Smooth muscle cell (in vitro differentiated cells): ENCODE results near the gene MLKL. TPM values are rescaled to one million over a fixed set of nuclear protein-coding genes. Genes with fewer than 3 reads are reported as not detected.
"Not testable (repeated sequence)": the region's sequence is repeated elsewhere in the genome, so short reads cannot be mapped to it uniquely, and the experiment has no call there.

Source experiments
- DNase-seq: peaks from one replicate; lab custom pipeline; 2025; ENCODE audit not compliant: unreplicated experiment; lab: John Stamatoyannopoulos, UW
- H2AFZ ChIP-seq: fragments of 200-600 bp; sonication (generic); 2 replicates; pipeline ENCODE4 v1.6.0; 2016; ENCODE audit warnings: antibody characterized with exemption, low read depth, mild to moderate bottlenecking
- H3F3A ChIP-seq: fragments of 200-600 bp; sonication (generic); 2 replicates; pipeline ENCODE4 v1.6.0; 2017; ENCODE audit warnings: antibody characterized with exemption, low read depth
- H3K27ac ChIP-seq: fragments of 200-600 bp; sonication (generic); 2 replicates; pipeline ENCODE4 v1.5.1; 2016; ENCODE audit warnings: low read depth, mild to moderate bottlenecking
- H3K27me3 ChIP-seq: fragments of 200-600 bp; sonication (generic); 2 replicates; pipeline ENCODE4 v1.6.1; 2016; ENCODE audit warnings: low read depth, mild to moderate bottlenecking
- H3K36me3 ChIP-seq: fragments of 200-600 bp; sonication (generic); 2 replicates; pipeline ENCODE4 v1.5.1; 2016; ENCODE audit warnings: low read depth
- H3K4me1 ChIP-seq: fragments of 200-600 bp; sonication (generic); 2 replicates; pipeline ENCODE4 v1.5.1; 2016; ENCODE audit warnings: low read depth
- H3K4me2 ChIP-seq: fragments of 200-600 bp; sonication (generic); 2 replicates; pipeline ENCODE4 v1.6.0; 2016; ENCODE audit warnings: mild to moderate bottlenecking
- H3K4me3 ChIP-seq: fragments of 200-600 bp; sonication (generic); 2 replicates; pipeline ENCODE4 v1.5.1; 2016; ENCODE audit warnings: mild to moderate bottlenecking
- H3K79me2 ChIP-seq: fragments of 200-600 bp; sonication (generic); 2 replicates; pipeline ENCODE4 v1.6.0; 2016; ENCODE audit warnings: low read depth, mild to moderate bottlenecking
- H3K9ac ChIP-seq: fragments of 200-600 bp; sonication (generic); 2 replicates; pipeline ENCODE4 v1.6.0; 2016; ENCODE audit warnings: low read depth
- H3K9me3 ChIP-seq: fragments of 200-600 bp; sonication (generic); replicated peaks from 2 replicates; pipeline ENCODE4 v1.5.1; 2016; ENCODE audit warnings: low read depth
- H4K20me1 ChIP-seq: fragments of 200-600 bp; sonication (generic); 2 replicates; pipeline ENCODE4 v1.6.0; 2016; ENCODE audit warnings: low read depth
- CTCF ChIP-seq: fragments of 200-600 bp; sonication (generic); IDR thresholded peaks from 2 replicates; pipeline ENCODE4 v1.5.1; 2017; ENCODE audit warnings: borderline replicate concordance, mild to moderate bottlenecking, antibody characterized with exemption; ENCODE audit not compliant: insufficient read depth, poor library complexity, severe bottlenecking
- WGBS: methylation state at CpG from one replicate; pipeline ENCODE4 v1.1.7; 2016; ENCODE audit warnings: low lambda C conversion rate; 5-methylcytosine and 5-hydroxymethylcytosine counted together
- polyA plus RNA-seq: library from polyadenylated mRNA; unstranded; fragments of >200 nt; fragmentation: Nextera tagmentation; extraction: Ambion mirVana; gene quantifications from 2 replicates; pipeline ENCODE4 v1.2.1, GENCODE V29; 2016
- total RNA-seq: library from RNA; depleted of rRNA; stranded (reverse); fragments of >200 nt; gene quantifications from 2 replicates; pipeline ENCODE4 v1.2.3, GENCODE V29; 2014

MLKL gene
- total and polyA plus RNA-seq, 2 experiments from 2014 or later: 4.3 to 4.6 TPM

GRCh38 chr16:74673876-74674275, 26.8 kb downstream of the MLKL start:
- Histone ChIP-seq H3K27me3 (no peaks in the 10 kb centered on the region), H3K9ac (no peak overlapping the region), H3F3A (no peaks in the 10 kb centered on the region), H3K27ac (no peak overlapping the region), H3K4me3 (no peak overlapping the region), H4K20me1 (no peaks in the 10 kb centered on the region), H3K4me1 (no peaks in the 10 kb centered on the region), H2AFZ (no peak overlapping the region), H3K9me3 (no peaks in the 10 kb centered on the region), H3K36me3 (no peaks in the 10 kb centered on the region), H3K79me2 (no peaks in the 10 kb centered on the region), H3K4me2 (no peak overlapping the region)
- no peak for TF ChIP-seq CTCF
- no peak for DNase-seq
- 92% methylated on average over 3 of the region's 3 CpGs for WGBS

- not testable (repeated sequence) for H4K20me1 ChIP-seq
- WGBS: 99% methylated on average over 10 of the region's 10 CpGs
Measured at GRCh38 chr16:74668877-74669276, 31.8 kb downstream of the MLKL start.

GRCh38 chr16:74667255-74667700, 33.4 kb downstream of the MLKL start:
- no peaks in the 10 kb centered on the region for H3K36me3 ChIP-seq
- H3K27ac ChIP-seq: peak overlapping the region; percentile 56
- peak overlapping the region; percentile 58 for H3K9ac ChIP-seq
- peaks cover 12% of the 10 kb centered on the region for H4K20me1 ChIP-seq
- H3K27me3 ChIP-seq: no peaks in the 10 kb centered on the region
- no peaks in the 10 kb centered on the region for H3K9me3 ChIP-seq
- H3K4me1 ChIP-seq: peaks cover 6% of the 10 kb centered on the region
- 1% methylated on average over 23 of the region's 23 CpGs for WGBS
- peaks cover 36% of the 10 kb centered on the region for H3K79me2 ChIP-seq
- DNase-seq: peak; percentile 3
- peak overlapping the region; percentile 97 for H2AFZ ChIP-seq
- TF ChIP-seq CTCF: no peak
- H3K4me2 ChIP-seq: peak overlapping the region; percentile 98
- peaks cover 4% of the 10 kb centered on the region for H3F3A ChIP-seq
- peak overlapping the region; percentile 92 for H3K4me3 ChIP-seq

More at GRCh38 chr16:74668877-74669276, 31.8 kb downstream of the MLKL start:
- DNase-seq, H3K4me1 ChIP-seq, H3K9ac ChIP-seq, H3K9me3 ChIP-seq, H3K4me3 ChIP-seq, H3K27me3 ChIP-seq, H2AFZ ChIP-seq, H3K27ac ChIP-seq, H3F3A ChIP-seq, H3K36me3 ChIP-seq, H3K4me2 ChIP-seq: not testable (repeated sequence)
- peaks cover 26% of the 10 kb centered on the region for H3K79me2 ChIP-seq

GRCh38 chr16:74666425-74667254, 34.0 kb downstream of the MLKL start, which contains the start of gene RFWD3:
Gene RFWD3 (minus strand): TSS chr16:74666877. CDS start chr16:74661449, 5,428 bp downstream.
- peak within 1 kb of the TSS; percentile 97 for H2AFZ ChIP-seq
- TF ChIP-seq CTCF: no peak
- H3K27me3 ChIP-seq: no peaks in the 10 kb centered on the region
- peaks cover 18% of the 10 kb centered on the region for H4K20me1 ChIP-seq
- H3K9ac ChIP-seq: peak within 1 kb of the TSS; percentile 89
- DNase-seq: peak; percentile 73
- H3K79me2 ChIP-seq: peaks cover 42% of the 10 kb centered on the region
- H3K9me3 ChIP-seq: no peaks in the 10 kb centered on the region
- H3K36me3 ChIP-seq: peaks cover 4% of the 10 kb centered on the region
- peak within 1 kb of the TSS; percentile 62 for H3K27ac ChIP-seq
- peaks cover 6% of the 10 kb centered on the region for H3K4me1 ChIP-seq
- 1% methylated on average over 60 of the region's 63 CpGs for WGBS
- H3K4me3 ChIP-seq: peak within 1 kb of the TSS; percentile 92
- H3F3A ChIP-seq: peaks cover 4% of the 10 kb centered on the region
- H3K4me2 ChIP-seq: peak within 1 kb of the TSS; percentile 98
